HG03280 (cell line): Measurements from ENCODE around the gene ARHGEF2.
A peak's percentile ranks its signal among the peaks of the same experiment; 100 is the strongest.
"Not testable (repeated sequence)": the region's sequence is repeated elsewhere in the genome, so short reads cannot be mapped to it uniquely, and the experiment has no call there.

Experiments
- ATAC-seq: cut with Tn5 transposase; IDR thresholded peaks from one replicate; pipeline ENCODE4 v1.9.1; 2021; ENCODE audit warnings: mild to moderate bottlenecking, moderate library complexity; ENCODE audit not compliant: unreplicated experiment

The ARHGEF2 gene

GRCh38 chr1:155993595-155993994 lies 15.2 kb upstream of the ARHGEF2 start:
- ATAC-seq: no peak

DNA sequence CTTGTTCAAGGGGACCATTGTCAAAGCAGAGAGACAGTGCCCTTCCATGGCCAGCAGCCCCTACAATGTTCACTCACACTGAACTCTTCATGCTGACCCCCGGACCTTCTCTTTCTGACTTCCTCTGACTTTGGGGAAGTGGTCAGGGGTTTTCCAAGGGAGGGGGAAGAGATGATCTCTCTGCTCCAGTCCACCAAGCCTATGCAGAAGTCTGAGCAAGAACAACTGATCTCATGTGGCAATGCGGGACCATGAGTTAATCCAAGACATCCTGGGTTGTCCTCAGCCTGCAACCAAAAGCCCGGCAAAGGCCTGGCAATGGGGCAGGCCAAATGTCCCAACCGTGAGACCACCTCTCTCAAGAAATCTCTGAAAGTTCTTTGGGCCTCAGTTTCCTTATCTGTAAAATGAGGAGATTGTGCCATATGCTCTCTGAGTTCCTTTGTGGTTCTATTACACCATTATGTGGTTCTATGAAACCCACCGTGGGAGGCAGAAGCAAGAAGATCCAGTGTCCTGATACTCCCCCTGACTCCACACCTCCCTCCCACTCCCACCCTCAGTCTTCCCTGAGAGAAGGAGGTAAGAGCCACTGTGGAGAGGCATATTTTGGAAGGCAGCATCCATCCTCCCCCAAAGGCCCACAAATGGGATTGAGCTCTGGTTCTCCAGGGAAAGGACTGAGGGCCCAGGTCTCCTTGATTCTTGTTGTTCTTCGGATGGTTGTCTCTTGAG lies 11.8 kb upstream of the ARHGEF2 start:
- no peak for ATAC-seq

GRCh38 chr1:155989242-155990004 lies 11.1 kb upstream of the ARHGEF2 start:
- ATAC-seq: peak; percentile 64

GRCh38 chr1:155984903-155985645 lies 6.7 kb upstream of the ARHGEF2 start:
- ATAC-seq: not testable (repeated sequence)

DNA sequence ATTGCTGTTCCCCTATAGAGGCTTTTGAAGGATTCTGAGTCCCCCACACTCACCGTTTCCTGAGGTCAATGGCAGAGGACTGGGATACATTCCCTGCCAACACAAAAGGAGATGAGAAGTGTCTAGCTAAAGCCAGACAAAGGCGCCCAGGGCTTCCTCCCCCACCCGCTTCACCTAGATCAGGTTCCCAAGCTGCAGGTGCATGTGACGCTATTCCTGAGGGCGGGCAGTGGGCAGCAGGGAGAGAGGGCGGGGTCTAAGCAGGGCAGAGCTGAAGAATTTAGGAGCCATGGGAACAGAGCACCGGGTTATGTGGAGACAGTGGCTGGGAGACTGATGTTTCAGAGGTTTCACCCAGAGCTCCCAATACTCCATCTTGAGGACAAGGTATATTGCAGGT lies 6.0 kb upstream of the ARHGEF2 start:
- ATAC-seq: no peak

DNA sequence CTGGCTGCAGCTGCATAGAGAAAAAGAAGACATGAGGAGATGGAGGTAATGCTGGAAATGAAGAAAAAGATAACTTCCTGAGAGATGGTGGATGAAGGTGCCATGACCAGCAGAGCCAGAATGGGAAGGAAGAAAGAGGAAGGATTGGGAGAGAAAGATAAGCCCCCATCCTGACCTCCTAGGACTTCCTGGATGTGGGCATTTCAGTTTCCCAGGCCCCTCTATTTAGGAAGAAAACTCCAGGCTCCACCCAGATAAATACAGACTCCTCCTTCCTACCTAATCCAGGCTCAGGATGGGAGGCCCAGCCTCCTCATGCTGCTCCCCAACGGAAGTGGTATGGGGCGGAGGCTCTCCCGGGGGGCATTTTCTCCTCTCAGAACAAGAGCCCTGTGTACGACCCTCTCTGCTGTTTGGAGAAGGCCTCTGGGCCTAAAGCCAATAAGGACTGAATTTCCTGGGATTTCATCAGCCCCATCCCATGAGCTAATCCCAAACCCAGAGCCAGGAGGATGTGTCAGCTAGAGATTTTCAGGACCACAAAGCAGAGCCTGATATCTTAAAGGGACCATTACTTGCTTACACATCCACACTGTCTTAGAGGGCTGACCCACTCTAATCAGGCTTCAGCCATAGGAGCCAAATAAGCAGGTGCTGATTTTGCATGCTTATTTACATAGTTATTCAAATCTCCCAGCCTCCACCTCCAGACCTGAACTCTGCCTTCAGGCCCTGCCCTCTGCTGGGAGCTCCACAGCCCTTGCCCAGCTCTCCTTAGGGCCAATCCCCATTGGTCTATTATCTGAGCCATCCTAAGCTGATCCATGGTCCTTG lies 5.1 kb upstream of the ARHGEF2 start:
- ATAC-seq: no peak

GRCh38 chr1:155982106-155982505 lies 3.8 kb upstream of the ARHGEF2 start:
- ATAC-seq: no peak

DNA sequence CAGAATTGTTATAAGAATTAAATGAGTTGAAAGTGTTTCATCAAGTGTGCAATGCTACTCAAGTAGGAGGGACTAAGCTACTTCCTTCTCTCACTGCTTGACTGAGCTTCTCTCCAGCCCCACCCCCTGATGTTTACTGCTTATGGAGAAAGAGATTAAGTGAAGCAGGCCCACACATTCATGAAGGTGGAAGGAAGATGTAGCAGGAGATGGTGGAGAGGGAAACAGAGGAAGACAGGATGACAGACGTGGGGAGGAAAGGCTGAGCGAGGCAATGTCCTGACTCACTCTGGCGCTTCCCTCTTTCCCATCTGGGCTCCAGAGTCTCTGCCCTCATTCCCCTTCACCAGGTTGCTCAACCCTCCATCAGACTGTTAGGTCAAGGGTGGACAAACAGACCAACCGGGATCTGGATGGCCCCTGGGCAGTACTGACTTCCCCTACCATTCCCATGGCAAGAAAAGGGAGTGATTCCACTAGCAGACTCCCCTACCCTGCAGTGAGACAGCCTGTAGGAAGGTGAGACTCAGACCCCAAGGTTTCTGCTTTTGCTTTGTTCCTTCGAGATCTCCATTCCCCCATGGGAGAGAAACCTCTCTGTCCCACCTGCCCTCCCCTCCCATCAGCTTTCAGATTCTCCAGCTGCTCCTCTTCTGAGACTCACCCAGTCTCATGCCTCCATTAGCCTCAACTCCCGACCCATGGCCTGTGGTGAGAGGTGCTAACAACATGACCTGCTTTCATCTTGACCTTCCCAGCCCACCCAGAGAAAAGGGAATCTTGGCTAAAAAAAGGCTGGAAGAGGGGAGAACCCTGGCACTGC lies 3.1 kb upstream of the ARHGEF2 start:
- no peak for ATAC-seq

- ATAC-seq: no peak
Observed at GRCh38 chr1:155979597-155980343, 1.4 kb upstream of the ARHGEF2 start.

GRCh38 chr1:155978973-155979429 lies 654 bp upstream of the ARHGEF2 start:
- ATAC-seq: no peak

DNA sequence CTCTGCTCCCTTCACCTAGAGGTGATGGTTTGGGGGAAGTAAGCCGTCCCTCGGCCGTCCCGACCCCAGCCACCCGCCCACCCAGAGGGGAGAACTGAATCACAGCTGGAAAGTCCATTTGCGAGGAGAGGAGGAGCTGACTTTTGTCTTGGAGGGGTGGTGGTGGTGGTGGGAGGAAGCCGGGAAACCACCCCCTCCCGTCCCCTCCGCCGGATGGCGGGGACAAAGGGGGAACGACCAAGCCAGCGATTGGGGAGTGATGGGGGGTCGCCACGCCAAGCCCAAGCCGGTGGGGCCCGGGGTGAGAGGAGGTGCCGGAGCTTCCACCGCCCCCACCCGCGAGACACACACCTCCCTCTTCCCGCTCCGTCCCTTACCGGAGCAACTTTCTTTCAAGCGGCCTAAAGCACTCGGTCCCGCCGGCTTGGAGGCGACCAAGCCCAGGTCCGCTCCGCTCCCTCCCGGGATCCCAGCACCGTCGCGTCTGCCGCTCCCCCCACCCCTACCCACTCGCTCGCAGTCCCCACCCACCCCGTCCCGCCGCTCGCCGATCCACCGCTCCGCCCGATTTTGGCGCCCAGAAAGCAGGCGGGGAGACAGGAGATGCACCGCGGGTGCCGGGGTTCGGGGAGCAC lies 540 bp downstream of the ARHGEF2 start:
- ATAC-seq: no peak

- no peak for ATAC-seq
Observed at GRCh38 chr1:155976913-155977689, 1.2 kb downstream of the ARHGEF2 start.

DNA sequence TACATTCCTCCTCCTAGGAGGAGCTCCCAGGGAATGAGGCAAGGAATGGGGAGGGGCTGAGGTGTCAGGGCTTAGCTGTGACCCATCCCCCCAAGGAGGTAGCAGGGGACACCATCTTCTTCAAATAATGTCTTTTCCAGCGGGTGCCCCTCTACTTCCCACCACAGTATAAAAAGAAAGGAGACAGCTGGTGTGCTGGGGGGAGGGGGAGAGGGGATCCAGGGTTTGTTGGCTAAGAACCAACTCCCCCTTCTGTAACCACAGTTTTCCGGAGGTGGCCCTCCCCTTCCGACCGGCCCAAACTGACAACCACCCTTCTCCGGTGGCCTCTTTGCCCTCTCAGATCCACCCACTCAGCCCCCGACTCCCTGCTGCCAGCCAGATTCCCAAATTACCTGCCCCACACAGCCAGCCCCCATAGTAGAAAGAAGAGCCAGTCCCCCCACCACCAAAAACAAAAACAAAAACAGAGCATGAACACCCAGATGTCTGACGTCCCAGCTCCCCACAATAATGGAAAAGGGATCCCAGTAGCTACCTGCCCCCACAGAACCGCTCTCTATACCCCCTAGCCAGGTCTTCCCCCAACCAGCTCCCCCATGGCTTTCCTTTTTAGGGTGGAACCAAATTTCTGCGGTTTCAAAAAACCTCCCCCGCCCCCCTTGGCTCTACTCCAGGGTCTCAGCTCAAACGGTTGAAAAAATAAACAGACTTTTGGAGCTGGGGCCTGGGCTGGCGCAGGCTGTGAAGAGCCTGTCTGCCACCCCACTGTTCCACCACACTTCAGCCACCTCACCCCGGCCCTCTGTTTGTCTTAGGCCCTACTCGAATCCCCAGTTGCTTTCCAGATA lies 2.1 kb downstream of the ARHGEF2 start:
- no peak for ATAC-seq

GRCh38 chr1:155975375-155976061 lies 2.8 kb downstream of the ARHGEF2 start:
- ATAC-seq: no peak

GRCh38 chr1:155974208-155975115 lies 3.9 kb downstream of the ARHGEF2 start:
- no peak for ATAC-seq
